Measurements from ENCODE around the gene HOXB2.
"Not testable (repeated sequence)": the region's sequence is repeated elsewhere in the genome, so short reads cannot be mapped to it uniquely, and the experiment has no call there.

HOXB2 gene

GRCh38 chr17:48517478-48517877, 27.4 kb downstream of the HOXB2 start:
- in situ Hi-C loops (cut with MboI; ENCODE audit: low sequenced_read_pairs): no loop called here

GRCh38 chr17:48515925-48516900, 28.7 kb downstream of the HOXB2 start:
- in situ Hi-C loops (cut with MboI; ENCODE audit: low sequenced_read_pairs): no loop called here

- in situ Hi-C loops (cut with MboI; ENCODE audit: low sequenced_read_pairs): no loop called here
Measured at GRCh38 chr17:48514477-48514876, 30.4 kb downstream of the HOXB2 start.

- in situ Hi-C loops (cut with MboI; ENCODE audit: low sequenced_read_pairs): no loop called here
Measured at GRCh38 chr17:48513666-48514455, 31.0 kb downstream of the HOXB2 start.

GRCh38 chr17:48513097-48513496, 31.8 kb downstream of the HOXB2 start:
- in situ Hi-C loops (cut with MboI; ENCODE audit: low sequenced_read_pairs): no loop called here

- in situ Hi-C loops (cut with MboI; ENCODE audit: low sequenced_read_pairs): no loop called here
Measured at GRCh38 chr17:48510761-48511604, 33.9 kb downstream of the HOXB2 start.

- in situ Hi-C loops (cut with MboI; ENCODE audit: low sequenced_read_pairs): no loop called here
Measured at GRCh38 chr17:48510381-48510760, 34.5 kb downstream of the HOXB2 start.

GRCh38 chr17:48509708-48510107, 35.2 kb downstream of the HOXB2 start:
- in situ Hi-C loops (cut with MboI; ENCODE audit: low sequenced_read_pairs): not testable (repeated sequence)

- in situ Hi-C loops (cut with MboI; ENCODE audit: low sequenced_read_pairs): no loop called here
Measured at GRCh38 chr17:48506246-48506645, 38.7 kb downstream of the HOXB2 start.

GRCh38 chr17:48505788-48506187, 39.1 kb downstream of the HOXB2 start:
- in situ Hi-C loops (cut with MboI; ENCODE audit: low sequenced_read_pairs): no loop called here

GRCh38 chr17:48504953-48505352, 40.0 kb downstream of the HOXB2 start:
- in situ Hi-C loops (cut with MboI; ENCODE audit: low sequenced_read_pairs): no loop called here

- in situ Hi-C loops (cut with MboI; ENCODE audit: low sequenced_read_pairs): no loop called here
Measured at GRCh38 chr17:48503747-48504146, 41.2 kb downstream of the HOXB2 start.

- in situ Hi-C loops (cut with MboI; ENCODE audit: low sequenced_read_pairs): no loop called here
Measured at GRCh38 chr17:48502901-48503300, 42.0 kb downstream of the HOXB2 start.

- in situ Hi-C loops (cut with MboI; ENCODE audit: low sequenced_read_pairs): no loop called here
Measured at GRCh38 chr17:48502312-48502711, 42.6 kb downstream of the HOXB2 start.

- in situ Hi-C loops (cut with MboI; ENCODE audit: low sequenced_read_pairs): no loop called here
Measured at GRCh38 chr17:48500435-48501426, 44.2 kb downstream of the HOXB2 start.

GRCh38 chr17:48499735-48500434, 45.0 kb downstream of the HOXB2 start:
- in situ Hi-C loops (cut with MboI; ENCODE audit: low sequenced_read_pairs): no loop called here

GRCh38 chr17:48499248-48499647, 45.7 kb downstream of the HOXB2 start:
- in situ Hi-C loops (cut with MboI; ENCODE audit: low sequenced_read_pairs): no loop called here

- in situ Hi-C loops (cut with MboI; ENCODE audit: low sequenced_read_pairs): no loop called here
Measured at GRCh38 chr17:48498164-48498850, 46.6 kb downstream of the HOXB2 start.

GRCh38 chr17:48497103-48497502, 47.8 kb downstream of the HOXB2 start:
- in situ Hi-C loops (cut with MboI; ENCODE audit: low sequenced_read_pairs): no loop called here
